SK-N-MC (cell line): ENCODE measurements around the gene CWC15.

Source experiments
- EZH2 ChIP-seq: fragments of 200-600 bp; sonication (generic); IDR thresholded peaks from one replicate; pipeline ENCODE4 v1.6.1; 2017; ENCODE audit warnings: antibody characterized with exemption
- POLR2AphosphoS5 ChIP-seq: IDR thresholded peaks from 2 replicates; pipeline ENCODE4 v1.6.1; 2012; ENCODE audit warnings: mild to moderate bottlenecking, low read depth, low read length, borderline replicate concordance

DNA sequence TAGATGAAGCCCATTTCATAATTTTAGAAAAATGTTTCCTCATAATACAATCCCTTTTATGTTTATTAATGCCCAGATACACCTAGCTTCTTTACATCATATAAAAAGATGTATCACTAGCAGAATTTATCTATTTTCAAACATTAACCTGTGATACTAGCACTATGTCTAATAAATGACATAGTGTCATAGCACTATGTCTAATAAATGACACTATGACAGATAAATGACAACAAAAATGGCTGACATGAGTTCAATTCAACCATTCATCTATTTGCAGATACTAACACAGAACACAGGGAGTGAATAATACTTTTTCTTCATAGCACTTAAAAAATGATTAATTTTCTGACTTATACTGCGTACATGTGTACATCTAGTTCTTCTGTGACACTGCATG lies 32.3 kb upstream of the CWC15 start:
- no peak for TF ChIP-seq EZH2
- TF ChIP-seq POLR2AphosphoS5 = no peak
